ENCODE measurements around the gene C11orf58.

The C11orf58 gene

GRCh38 chr11:16769386-16769785 lies 30.9 kb downstream of the C11orf58 start:
- DNase-seq = no peak

GRCh38 chr11:16770016-16770415 lies 31.6 kb downstream of the C11orf58 start:
- no peak for DNase-seq

GRCh38 chr11:16771350-16772140 lies 33.1 kb downstream of the C11orf58 start:
- no peak for DNase-seq

- DNase-seq = no peak
These were observed 33.7 kb downstream of the C11orf58 start for GRCh38 chr11:16772141-16772512.

GRCh38 chr11:16773981-16774935 lies 35.8 kb downstream of the C11orf58 start:
- no peak for DNase-seq

- no peak for DNase-seq
These were observed 36.6 kb downstream of the C11orf58 start for GRCh38 chr11:16774936-16775613.

- no peak for DNase-seq
These were observed 37.3 kb downstream of the C11orf58 start for GRCh38 chr11:16775614-16776283.

- no peak for DNase-seq
These were observed 38.5 kb downstream of the C11orf58 start for GRCh38 chr11:16776711-16777612.

- no peak for DNase-seq
These were observed 39.1 kb downstream of the C11orf58 start for GRCh38 chr11:16777613-16777975.

- DNase-seq = no peak
These were observed 39.8 kb downstream of the C11orf58 start for GRCh38 chr11:16778286-16778685.

GRCh38 chr11:16778876-16779275 lies 40.4 kb downstream of the C11orf58 start:
- no peak for DNase-seq

- DNase-seq = no peak
These were observed 41.0 kb downstream of the C11orf58 start for GRCh38 chr11:16779436-16779835.

- DNase-seq = no peak
These were observed 41.7 kb downstream of the C11orf58 start for GRCh38 chr11:16780146-16780545.

GRCh38 chr11:16780698-16781550 lies 42.5 kb downstream of the C11orf58 start:
- DNase-seq = no peak

GRCh38 chr11:16781936-16782919 lies 43.8 kb downstream of the C11orf58 start:
- DNase-seq = no peak

- DNase-seq = no peak
These were observed 44.9 kb downstream of the C11orf58 start for GRCh38 chr11:16783321-16783801.

GRCh38 chr11:16784097-16784496 lies 45.6 kb downstream of the C11orf58 start:
- no peak for DNase-seq

- DNase-seq = no peak
These were observed 46.2 kb downstream of the C11orf58 start for GRCh38 chr11:16784666-16785065.

GRCh38 chr11:16785520-16786128 lies 47.2 kb downstream of the C11orf58 start:
- DNase-seq = peak; percentile 60

All from NCI-H345 (cell line).